UCSD-AML1 (cell line): ENCODE results near the gene RSPH1.

Experiments used
- DNase-seq: peaks from one replicate; lab custom pipeline; 2025; ENCODE audit not compliant: unreplicated experiment; lab: John Stamatoyannopoulos, UW

Gene RSPH1

DNA sequence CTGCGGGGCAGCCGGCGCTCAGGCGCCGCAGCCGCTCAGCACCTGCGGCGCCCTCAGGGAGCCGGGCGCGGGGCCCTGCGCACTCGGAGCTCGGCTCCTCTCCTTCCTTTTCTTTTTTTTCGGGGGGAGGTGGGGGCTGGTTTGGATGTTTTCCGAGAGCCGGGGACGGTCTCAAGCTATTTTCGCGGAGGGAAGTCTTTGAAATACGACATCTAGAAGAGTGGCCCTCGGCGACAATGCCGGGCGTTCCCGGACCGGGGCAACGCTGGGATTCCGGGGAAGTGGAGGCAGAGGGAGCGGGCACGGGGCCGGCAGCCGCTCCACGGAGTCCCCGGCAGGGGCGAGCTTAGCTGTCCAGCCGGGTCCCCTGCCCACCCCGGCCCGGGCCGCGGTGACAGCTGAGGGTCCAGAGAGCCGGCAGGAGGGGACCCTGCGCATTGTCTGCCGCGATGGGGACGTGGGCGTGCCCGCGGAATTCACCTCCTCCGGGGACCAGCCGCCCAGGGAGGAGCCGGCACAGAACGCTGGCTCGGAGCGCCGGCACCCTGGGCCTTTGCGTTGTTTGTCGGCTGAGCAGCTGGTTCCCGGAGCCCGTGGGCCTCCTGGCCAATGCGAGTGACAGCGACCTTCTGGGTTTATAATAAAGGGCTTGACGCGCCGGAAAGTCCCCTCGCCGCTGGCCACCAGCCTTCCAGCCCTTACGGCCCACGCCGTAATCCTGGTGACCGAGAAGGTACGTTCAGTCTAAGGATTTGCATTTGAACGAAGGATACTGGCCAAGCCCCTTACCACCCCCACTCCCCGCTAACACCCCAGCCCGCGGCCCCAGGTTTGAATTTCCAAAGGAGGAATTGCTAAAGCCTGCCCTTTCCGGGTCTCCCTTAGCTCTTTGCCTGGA lies 18.2 kb upstream of the RSPH1 start:
- peak; percentile 52 for DNase-seq

DNA sequence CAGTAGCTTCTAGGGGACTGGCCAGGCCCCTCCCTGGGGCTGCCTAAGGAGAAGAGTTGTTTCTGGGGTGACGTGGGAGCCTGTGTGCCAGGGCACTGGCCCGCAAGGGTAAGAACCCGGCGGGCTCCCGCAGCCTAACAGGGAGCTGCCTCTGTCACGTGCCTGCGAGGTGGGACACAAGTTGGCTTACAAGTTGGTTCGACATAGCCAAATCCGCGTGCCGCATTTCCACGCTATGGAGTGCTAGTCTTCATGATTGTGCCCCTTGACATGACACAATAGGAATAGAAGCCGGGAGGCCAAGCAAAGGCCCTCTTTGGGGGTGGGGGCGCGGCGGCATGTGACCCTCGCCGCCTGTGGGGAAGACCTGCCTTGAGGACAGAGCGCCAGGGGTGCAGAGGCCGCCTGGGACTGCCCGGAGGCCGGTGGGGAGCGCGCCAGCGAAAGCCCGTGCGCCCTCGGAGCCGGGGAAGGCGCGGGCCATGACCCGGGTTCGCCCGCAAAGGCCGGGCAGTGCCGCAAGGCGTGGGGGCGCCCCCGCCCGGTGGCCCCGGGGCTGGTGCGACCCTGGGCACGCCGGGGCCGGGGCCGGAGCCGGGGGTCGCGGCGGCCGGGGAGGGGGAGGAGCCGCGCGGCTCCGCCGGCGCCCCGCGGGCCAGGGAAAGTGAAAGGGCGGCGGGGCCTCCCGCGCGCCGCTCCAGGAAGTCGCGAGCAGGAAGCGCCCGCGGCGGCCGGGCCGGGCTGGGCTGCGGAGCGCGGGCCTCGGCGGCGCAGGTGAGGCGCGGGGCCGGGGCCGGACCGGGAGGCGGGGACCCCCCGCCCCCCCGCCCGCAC lies 17.3 kb upstream of the RSPH1 start, which contains the start of gene SLC37A1:
TSS of gene SLC37A1 (plus strand) at position 702 of the 834 bp plus-strand sequence. CDS start 4,603 bp downstream, outside the sequence.
- DNase-seq, result peak; percentile 62

DNA sequence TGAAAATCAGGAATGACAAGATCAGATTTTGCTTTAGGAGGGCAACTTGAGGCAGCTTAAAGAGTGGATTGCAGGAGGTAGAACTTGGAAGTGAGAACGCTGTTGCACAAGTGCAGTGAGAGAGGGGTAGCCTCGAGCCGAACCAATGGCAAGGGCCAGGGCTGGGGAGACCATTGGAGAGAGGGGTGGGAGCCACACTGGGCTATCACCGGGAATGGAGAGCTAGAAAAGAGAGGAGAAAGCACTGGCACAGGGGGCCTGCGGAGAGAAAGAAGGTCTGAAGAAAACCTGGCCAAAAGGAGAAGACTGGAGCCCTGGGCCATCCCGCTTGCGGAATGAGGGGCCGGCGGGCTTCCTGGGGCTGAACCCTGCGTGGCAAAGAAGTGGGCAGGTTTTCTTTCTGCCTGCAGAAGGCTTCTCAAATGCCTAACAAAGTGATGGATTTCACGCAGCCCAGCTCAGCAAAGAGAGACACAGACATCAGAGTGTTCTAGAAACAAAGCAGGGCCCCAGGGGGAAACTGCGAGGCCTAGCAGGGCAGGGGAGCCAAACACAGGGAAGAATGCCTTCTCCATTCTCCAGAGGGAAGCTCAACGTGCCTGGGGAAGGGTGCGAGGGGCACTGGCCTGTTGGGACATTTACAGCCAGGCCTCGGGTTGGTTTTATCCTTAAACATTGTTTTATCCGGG lies 16.5 kb upstream of the RSPH1 start:
- no peak for DNase-seq

DNA sequence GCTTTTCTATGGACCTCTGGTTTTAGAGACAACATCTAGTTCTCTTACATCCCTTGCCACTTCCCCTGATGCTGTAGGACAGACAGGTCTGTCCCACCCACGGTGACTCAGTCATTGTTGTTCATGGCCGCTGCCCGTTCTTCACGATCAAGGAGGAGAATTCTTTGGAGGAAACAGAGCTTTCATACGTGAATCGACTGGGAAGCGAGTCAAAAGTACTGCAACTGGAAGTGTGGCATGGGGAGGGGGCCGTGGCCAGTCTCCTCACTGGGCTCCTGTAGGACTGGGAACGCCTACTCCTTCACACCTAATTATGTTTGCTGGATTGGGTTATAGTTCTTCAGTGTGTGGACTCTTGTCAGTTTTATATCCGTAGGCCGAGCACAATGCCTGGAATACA lies 13.2 kb upstream of the RSPH1 start:
- DNase-seq, result no peak

DNA sequence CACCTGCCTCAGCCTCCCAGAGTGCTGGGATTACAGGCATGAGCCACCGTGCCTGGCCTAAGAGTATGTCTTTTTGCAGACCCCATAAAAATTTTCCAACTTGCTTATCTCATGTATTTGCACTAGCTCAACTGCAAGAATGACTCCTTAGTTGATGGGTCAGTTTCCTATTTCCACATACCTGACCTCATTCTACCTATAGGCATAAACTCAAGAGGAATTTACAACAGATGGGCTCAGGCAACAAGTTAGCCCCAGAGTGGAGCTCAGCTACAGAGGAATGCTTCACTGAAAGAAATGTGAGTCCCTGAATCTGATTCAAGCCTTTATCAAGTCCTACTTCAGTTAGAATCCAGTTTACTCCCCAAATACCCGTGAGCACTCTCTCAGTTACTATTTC lies 12.3 kb upstream of the RSPH1 start:
- no peak for DNase-seq

DNA sequence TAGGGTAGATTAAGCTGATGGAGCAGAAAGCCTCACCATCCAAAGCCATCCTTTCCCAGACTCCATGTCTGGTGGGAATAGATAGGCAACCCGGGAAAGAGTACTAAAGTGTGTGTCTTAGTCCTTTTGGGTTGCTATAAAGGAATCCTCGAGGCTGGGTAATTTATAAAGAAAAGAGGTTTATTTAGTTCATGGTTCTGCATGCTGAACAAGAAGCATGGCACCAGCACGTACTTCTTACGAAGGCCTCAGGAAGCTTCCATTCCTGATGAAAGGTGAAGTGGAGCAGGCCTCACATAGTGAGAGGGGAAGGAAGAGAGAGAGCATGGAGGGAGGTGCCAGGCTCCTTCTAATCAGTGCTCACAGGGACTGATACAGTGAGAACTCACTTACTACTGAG lies 11.4 kb upstream of the RSPH1 start:
- DNase-seq, result no peak

DNA sequence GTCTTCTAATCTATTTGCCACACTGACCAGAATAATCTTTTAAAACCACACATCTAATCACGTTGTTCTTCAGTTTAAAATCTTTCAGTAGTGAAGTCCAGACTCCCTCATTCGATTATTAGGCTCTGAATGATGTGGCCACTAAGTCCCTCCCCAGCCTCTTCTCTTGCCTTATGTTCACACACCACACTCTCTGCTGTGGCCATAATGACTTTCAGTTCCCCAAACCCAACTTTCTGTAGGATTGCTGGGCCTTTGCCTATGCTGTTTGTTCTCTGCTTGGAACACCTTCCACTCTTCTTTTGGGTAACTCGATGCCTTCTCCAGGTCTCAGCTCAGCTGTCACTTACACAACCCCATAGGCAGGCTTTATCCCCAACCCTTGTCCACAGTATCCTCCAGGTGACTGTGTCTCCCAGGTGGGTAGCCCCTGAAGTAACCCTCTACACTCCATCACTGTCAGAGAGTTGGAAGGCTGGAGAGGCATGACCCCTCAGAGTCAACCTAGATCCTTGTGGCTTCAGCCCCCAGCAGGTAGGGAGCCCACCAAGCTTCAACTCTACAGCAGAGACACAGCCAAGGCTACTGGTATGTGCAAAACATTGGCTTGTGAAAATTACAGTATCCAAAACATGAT lies 9.2 kb upstream of the RSPH1 start:
- no peak for DNase-seq

DNA sequence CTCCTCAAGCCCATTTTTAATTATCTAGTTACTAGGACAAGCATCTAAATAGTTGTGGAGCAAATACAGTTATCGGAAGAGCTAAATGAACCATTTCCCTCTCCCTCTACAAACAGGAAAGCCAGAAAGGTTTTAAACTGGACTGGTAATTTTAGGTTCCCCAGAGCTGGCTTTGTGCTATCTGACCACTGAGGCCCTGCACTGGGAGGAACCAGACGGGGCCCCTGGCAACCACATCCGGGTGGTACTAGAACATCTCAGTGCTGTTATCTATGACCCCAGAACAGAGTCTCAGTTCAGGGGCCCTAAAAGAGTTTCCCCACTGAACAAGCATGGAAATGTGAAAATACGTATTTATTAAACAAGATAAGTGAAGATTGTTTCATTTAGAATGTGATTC lies 7.7 kb upstream of the RSPH1 start:
- peak; percentile 74 for DNase-seq

DNA sequence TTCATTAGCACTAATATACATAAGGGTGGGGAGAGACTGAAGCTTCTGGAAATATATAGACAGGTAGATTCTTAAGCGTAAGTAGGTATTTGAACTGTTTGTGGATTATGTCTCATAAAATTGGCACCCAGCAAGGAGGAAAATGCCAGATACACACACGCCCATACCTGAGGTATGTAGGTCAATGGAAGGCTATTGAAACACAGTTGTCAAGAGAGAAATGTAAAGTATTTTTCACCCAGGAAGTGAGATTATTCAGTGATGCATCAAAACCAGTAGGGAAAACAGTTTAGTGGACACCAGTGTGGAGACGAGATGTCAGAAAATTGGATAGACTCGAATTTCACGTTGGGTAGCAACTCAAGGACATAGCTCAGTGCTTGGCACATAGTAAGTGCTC lies 4.7 kb upstream of the RSPH1 start:
- no peak for DNase-seq

DNA sequence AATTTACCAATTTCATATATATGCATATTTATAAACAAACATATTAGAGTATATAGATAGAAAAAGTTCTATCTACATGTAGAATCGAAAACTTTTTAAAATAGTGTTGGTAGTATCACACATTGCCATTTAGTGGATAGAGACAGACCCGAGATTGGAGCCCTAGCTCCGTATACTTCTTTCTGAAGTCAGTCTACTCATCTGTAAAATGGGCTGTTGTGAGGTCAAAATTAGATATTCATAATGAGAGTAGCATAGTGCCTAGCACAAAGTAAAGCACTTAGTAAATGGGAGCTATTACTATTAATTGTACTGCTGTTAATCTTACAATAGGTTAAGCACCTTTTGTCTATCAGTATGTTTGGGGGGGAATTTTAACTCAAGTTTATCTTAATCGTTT lies 4.2 kb upstream of the RSPH1 start:
- DNase-seq, result no peak

DNA sequence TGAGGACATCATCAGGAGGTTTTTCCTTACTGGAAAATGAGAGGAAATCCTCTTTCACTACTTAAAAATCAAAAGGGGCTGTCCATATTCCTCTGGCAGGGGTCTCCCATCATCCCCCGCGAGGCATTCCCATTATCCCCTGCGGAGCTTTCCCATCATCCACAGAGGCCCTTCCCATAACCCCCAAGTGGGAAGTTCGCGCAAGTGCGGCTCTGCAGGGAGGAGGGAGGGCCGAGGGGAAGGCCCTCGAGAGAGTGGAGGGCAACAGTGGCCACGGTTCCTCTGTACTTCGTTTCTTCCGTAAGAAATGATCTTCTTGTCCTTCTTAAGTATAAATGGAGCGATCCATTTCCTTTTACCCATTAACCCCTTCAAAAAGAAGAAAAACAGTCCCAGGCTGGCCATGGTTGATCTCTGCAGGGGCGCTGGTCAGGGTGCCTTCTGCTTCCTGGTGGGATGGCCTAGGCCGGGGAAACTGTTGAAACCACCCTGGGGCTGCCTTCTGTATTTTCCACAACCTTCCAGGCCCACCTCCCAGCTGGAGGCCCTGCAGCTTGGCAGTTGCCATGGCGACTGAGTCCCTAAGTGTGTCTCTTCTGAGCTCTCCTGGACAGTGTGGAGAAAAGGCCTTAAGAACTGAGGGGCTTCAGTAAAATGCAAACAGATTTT lies 3.6 kb upstream of the RSPH1 start:
- DNase-seq, result no peak

DNA sequence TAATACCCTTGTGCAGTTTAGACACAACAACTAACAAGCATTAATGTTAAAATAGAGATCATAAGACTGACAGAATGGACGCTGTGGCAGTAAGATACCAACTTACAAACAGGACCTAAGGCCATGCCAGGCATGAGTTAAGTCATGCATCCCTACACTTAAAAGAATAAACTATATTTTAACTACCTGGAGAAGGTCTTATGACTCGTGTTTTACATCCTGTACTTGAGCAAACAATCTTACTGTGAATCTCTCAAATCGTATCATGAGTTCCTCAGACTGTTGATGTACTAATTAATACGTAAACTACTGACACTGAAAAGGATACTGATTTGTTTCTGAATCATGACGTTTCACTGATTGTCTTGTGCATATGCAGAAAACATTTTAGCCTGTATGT lies 2.0 kb upstream of the RSPH1 start:
- DNase-seq, result no peak

DNA sequence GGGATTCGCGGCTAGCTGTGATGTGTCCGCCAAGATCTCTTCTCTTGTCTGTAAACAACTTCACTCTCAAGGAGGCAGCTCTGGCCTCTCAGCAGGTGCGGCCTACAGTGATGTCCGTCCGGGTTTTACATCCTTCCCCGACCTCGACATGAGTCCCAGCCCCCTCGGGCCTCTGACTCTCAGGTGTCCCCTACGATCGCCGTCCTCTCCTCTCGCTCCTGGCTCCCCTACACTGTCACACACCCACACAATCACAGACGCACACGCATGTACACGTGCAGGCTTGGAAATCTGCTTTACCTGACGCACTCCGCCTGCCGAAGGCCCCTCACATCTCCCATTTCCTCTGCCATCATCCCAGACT lies 797 bp upstream of the RSPH1 start:
- no peak for DNase-seq

DNA sequence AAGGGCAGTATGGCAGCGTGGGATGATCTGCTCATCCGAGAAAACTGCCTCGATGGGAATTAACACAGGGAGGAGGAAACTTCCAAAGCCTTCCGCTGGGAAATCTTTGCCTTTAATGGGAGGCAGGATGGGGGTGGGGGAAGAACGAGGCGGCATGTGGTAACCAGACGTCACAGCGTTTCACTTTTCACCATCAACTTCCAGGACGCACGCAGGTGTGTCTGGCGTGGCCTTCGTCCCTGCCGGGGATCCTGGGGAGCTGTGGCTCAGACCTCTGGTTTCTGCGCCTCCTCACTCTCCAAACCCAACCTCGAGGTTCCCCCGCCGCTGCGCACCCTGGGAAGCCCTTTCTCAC lies 282 bp downstream of the RSPH1 start:
- DNase-seq, result no peak

DNA sequence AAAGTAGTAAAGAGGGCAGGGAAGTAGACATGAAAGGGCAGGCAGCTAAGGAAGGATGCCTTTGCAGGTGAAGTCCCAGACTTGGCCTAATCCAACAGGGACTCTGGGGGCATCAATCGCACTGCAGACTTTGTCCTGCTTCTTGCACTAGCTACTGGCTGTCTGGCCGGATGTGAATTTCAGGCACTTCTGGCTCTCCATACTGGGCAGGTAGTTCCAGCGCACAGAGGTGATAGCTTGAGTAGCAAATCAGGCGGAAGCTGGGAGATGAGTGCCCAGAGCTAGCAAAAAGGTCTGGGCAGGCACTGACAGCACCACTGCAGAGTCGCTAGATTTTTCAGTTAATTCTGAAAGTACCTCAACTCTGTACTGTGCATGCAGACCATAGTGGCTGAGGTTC lies 997 bp downstream of the RSPH1 start:
- no peak for DNase-seq

DNA sequence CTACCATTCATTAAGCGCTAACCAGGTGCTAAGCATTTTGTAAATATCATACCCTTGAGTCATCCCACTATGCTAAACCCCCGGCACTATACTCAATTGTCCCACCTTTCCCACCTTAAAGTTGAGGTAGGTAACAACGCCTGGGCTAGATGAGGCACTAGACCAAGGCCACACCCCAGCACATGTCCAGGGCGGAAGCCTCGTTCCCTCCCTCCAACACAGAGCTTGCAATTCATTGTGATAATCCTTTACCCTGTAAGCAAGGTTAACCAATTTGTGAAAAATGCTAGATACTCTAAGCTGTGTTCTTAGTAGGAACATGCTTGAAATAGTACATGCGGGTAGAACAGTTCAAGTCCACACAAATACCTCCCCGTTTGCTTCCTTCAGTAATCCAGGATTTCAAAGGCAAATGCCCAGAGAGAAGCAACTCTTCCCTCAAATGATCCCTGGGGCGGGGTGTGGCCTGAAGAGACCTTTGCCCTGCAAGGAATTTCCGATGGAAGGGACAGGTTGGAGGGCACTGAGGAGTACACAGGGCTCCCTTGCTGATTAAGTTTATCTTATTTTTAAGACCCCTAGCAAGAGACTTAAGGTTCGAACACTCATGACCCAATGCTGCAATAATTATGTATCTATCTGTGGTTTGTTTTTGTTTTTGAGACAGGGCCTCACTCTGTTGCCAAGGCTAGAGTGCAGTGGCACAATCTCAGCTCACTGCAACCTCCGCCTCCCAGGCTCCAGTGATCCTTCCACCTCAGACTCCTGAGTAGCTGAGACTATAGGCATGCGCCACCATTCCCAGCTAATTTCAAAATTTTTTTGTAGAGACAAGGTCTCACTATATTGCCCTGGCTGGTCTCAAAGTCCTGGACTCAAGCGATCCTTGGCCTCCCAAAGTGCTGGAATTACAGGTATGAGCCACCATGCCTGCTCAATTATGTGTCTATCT lies 2.6 kb downstream of the RSPH1 start:
- no peak for DNase-seq

DNA sequence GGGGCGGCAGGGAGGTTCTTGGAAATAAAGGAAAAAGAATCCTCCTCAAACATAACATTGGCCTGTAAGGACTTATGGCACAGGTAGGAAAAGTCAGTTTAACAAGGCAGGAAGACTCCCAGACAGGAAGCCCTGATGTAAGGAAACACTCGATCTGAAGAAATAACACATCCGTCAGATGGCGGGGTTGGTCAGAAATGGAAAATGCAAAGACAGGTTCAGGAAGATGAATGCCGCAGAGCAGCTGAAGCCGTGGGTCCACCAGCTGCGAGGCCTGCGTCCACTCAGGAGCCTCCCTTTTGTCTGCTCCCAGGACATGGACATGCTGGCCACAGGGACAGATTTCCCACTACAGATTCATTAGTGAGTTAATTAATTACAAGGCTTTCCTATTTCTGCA lies 3.8 kb downstream of the RSPH1 start:
- DNase-seq, result peak; percentile 57

DNA sequence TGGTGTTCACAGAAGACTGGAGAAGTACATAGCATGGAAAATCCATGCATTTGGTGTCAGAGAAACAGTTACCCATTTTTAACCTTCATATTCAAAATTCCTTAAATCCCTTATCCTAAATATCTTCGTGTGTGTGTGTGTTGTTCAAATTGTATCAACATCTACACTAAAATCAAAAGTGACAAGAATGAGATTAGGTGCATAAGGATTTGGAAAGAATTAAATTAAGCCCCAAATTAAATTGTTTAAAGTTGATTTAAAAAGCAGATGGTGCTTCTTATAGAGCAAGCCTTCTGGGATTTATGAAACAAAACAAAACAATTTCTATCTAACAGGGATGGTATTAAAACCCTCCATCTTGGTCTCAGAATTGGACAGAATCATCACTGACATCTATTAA lies 4.7 kb downstream of the RSPH1 start:
- no peak for DNase-seq

DNA sequence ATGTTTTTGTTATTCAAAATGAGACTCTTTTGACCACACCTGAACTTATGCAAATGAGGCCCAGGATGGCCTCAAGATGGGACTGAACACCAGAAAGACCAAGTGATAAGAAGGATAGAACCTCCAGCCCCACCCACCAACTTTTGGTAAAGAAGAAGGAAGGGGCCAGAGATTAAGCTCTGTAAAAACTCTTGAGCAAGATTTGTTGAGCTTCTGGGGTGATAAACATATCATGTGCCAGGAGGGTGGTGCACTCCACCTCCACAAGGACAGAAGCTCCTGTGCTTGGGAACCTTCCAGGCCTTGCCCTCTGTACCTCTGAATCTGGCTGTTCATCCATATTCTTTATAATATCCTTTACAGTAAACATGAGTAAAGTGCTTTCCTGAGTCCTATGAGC lies 5.3 kb downstream of the RSPH1 start:
- no peak for DNase-seq

DNA sequence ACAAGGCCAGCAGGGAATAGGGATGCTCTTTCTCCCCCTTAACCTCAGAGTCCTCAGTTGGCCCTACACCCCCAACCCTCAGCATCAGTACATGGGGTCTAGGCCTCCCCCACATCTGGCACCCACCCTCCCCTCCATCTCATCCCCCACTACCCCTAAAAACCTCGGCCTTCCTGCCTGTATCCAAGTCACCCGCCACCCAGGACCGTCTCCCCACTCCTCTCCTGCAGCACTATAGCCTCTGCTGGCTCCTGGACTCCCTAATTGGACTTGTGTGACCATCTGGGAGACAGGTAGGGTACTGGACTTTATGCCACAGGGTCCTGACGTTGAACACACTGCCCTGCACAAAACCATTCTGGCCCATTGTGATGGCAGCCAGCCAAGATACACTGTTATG lies 6.0 kb downstream of the RSPH1 start:
- no peak for DNase-seq
